ENCODE data around the gene PNPLA6. TPM values are rescaled to one million over a fixed set of nuclear protein-coding genes. Genes with fewer than 3 reads are reported as not detected.

PNPLA6 gene
- total and polyA plus RNA-seq, 2 of the 13 experiments (the other 11 are each of a cell fraction or from before 2014, with no cell fraction given) = 24.9 to 28.2 TPM

GRCh38 chr19:7562646-7563393 lies 27.3 kb downstream of the PNPLA6 start (continued):
- TF ChIP-seq ATF2 (CRISPR knock-in tag; IDR thresholded peaks at IDR 0.05) (peak; percentile 93), ZNF275 (CRISPR knock-in tag; IDR thresholded peaks at IDR 0.05; ENCODE audit: borderline replicate concordance) (peak; percentile 79; the same call in 1 of the 2 replicates), FOXA1 (IDR thresholded peaks at IDR 0.05) (no peak), FOXA1 (CRISPR knock-in tag; IDR thresholded peaks at IDR 0.05) (peak; percentile 17; the same call in 1 of the 2 replicates), MBD4 (IDR thresholded peaks at IDR 0.05; ENCODE audit: borderline replicate concordance, low read length) (no peak), TIGD3 (CRISPR knock-in tag; IDR thresholded peaks at IDR 0.05; ENCODE audit: borderline replicate concordance) (peak; percentile 99), ZNF614 (CRISPR knock-in tag; IDR thresholded peaks at IDR 0.05; ENCODE audit: borderline replicate concordance) (peak; percentile 84; the same call in 1 of the 2 replicates), BRD4 (CRISPR knock-in tag; IDR thresholded peaks at IDR 0.05) (no peak), MTA1 (CRISPR knock-in tag; IDR thresholded peaks at IDR 0.05; ENCODE audit: borderline replicate concordance) (no peak), ZNF225 (CRISPR knock-in tag; IDR thresholded peaks at IDR 0.05) (peak; percentile 91; the same call in 1 of the 2 replicates), ZBTB44 (CRISPR knock-in tag; IDR thresholded peaks at IDR 0.05) (peak; percentile 99), ZNF619 (CRISPR knock-in tag; IDR thresholded peaks at IDR 0.05) (no peak), ATAD3A (CRISPR knock-in tag; IDR thresholded peaks at IDR 0.05) (peak; percentile 98), CHD4 (IDR thresholded peaks at IDR 0.05; ENCODE audit: borderline replicate concordance, low read length) (no peak), BCL6 (CRISPR knock-in tag; IDR thresholded peaks at IDR 0.05) (peak; percentile 81), TRIM24 (CRISPR knock-in tag; IDR thresholded peaks at IDR 0.05) (no peak), REPIN1 (CRISPR knock-in tag; IDR thresholded peaks at IDR 0.05; ENCODE audit: borderline replicate concordance, low read depth) (no peak), MED1 (CRISPR knock-in tag; IDR thresholded peaks at IDR 0.05) (peak; percentile 76), HNF4A (CRISPR knock-in tag; IDR thresholded peaks at IDR 0.05) (0 out of 2 replicates have a peak, but pooled peaks have one; percentile 20), ARID4A (CRISPR knock-in tag; IDR thresholded peaks at IDR 0.05; ENCODE audit: borderline replicate concordance) (peak; percentile 65; the same call in 1 of the 2 replicates)

Data from HepG2 (cell line).